ENCODE measurements around the gene RHBDL3. TPM values are rescaled to one million over a fixed set of nuclear protein-coding genes. Genes with fewer than 3 reads are reported as not detected.
A peak's percentile ranks its signal among the peaks of the same experiment; 100 is the strongest.
"Not testable (repeated sequence)": the region's sequence is repeated elsewhere in the genome, so short reads cannot be mapped to it uniquely, and the experiment has no call there.

The RHBDL3 gene
- total RNA-seq, 1 donor from 2014 or later: 124 TPM

DNA sequence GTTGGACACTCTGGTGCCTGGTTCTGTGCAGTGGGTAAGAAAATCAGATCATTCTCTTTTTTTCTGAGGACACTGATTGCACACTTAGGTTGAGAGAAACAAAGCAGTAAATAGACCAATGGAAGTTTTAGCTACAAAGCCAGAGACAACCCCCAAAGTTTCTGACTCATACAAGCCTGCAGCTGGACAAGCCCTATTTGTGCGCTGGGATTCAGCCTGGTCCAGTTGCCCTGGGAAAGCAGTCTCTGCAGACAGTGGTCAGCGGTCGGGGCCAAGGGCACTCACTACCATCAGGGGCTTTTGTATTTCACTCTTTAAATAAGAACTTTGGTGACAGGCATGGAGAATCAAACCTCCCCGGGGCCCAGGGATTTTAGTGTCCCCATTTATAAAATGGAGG is 6.0 kb upstream of the RHBDL3 start:
- Mint-ChIP-seq H3K36me3 (ENCODE audit: unreplicated experiment) (peaks cover 4% of the 10 kb centered on the region), H3K27ac (ENCODE audit: unreplicated experiment) (peak overlapping the region; percentile 100), H3K4me1 (ENCODE audit: low read depth, unreplicated experiment) (peaks cover 71% of the 10 kb centered on the region), H3K4me3 (ENCODE audit: unreplicated experiment) (peak overlapping the region; percentile 81), H3K9me3 (ENCODE audit: unreplicated experiment) (peaks cover 33% of the 10 kb centered on the region), H3K27me3 (ENCODE audit: unreplicated experiment) (peaks cover 17% of the 10 kb centered on the region)
- no peak for DNase-seq
- TF ChIP-seq, protein P1, sequence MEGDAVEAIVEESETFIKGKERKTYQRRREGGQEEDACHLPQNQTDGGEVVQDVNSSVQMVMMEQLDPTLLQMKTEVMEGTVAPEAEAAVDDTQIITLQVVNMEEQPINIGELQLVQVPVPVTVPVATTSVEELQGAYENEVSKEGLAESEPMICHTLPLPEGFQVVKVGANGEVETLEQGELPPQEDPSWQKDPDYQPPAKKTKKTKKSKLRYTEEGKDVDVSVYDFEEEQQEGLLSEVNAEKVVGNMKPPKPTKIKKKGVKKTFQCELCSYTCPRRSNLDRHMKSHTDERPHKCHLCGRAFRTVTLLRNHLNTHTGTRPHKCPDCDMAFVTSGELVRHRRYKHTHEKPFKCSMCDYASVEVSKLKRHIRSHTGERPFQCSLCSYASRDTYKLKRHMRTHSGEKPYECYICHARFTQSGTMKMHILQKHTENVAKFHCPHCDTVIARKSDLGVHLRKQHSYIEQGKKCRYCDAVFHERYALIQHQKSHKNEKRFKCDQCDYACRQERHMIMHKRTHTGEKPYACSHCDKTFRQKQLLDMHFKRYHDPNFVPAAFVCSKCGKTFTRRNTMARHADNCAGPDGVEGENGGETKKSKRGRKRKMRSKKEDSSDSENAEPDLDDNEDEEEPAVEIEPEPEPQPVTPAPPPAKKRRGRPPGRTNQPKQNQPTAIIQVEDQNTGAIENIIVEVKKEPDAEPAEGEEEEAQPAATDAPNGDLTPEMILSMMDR (IDR thresholded peaks at IDR 0.05; ENCODE audit: partially characterized antibody, unreplicated experiment): no peak

DNA sequence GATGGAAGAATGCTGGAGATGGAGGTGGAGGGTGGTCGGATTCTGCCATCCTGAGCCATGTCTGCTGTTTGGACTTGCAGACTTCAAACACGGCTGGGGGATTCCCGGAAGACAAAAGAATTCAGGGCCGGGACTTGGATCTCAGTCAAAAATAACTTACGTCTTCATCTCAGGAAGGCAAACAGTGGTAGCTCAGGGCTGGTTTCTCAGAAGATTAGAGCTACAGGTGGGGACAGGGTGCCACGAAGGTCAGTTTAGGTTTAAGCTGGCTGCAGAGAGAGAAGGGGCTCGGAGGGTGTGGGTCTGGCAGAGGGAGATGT is 4.3 kb upstream of the RHBDL3 start:
- H3K27me3 Mint-ChIP-seq (ENCODE audit: unreplicated experiment): peaks cover 19% of the 10 kb centered on the region
- DNase-seq: no peak
- peak overlapping the region; percentile 47 for H3K4me3 Mint-ChIP-seq (ENCODE audit: unreplicated experiment)
- peak overlapping the region; percentile 80 for H3K27ac Mint-ChIP-seq (ENCODE audit: unreplicated experiment)
- TF ChIP-seq, protein P1 (IDR thresholded peaks at IDR 0.05; ENCODE audit: partially characterized antibody, unreplicated experiment): no peak
- H3K4me1 Mint-ChIP-seq (ENCODE audit: low read depth, unreplicated experiment): peaks cover 68% of the 10 kb centered on the region
- H3K36me3 Mint-ChIP-seq (ENCODE audit: unreplicated experiment): peaks cover 4% of the 10 kb centered on the region
- peaks cover 37% of the 10 kb centered on the region for H3K9me3 Mint-ChIP-seq (ENCODE audit: unreplicated experiment)

DNA sequence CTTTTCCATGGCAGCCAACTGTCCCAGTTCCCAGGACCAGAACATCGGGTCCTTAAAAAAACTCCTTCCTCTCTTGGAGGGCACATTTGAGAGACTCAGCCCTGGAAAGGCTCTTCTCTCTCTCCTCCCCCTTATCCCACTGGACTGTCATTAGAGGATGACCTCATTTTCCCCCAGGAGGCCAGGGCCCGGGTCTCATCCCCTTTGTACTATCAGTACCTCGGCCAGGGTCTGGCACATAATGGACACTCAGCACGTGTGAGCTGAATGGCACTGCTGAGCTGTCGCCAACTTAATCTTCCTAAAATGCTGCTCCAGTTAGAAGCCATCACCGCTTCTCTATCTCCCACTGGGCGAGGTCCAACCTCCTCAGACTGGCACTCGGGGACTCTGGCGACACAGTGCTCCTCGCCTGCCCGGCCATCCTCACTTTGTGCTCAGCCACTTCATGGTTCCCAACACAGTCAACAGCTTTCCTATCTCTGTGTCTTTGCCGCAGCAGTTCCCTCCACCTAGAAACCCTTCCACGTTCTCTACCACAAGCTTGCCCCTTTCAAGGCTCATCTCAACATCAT is 3.6 kb upstream of the RHBDL3 start:
- peaks cover 37% of the 10 kb centered on the region for H3K9me3 Mint-ChIP-seq (ENCODE audit: unreplicated experiment)
- peaks cover 19% of the 10 kb centered on the region for H3K27me3 Mint-ChIP-seq (ENCODE audit: unreplicated experiment)
- H3K27ac Mint-ChIP-seq (ENCODE audit: unreplicated experiment): peak overlapping the region; percentile 80
- peaks cover 4% of the 10 kb centered on the region for H3K36me3 Mint-ChIP-seq (ENCODE audit: unreplicated experiment)
- TF ChIP-seq, protein P1 (IDR thresholded peaks at IDR 0.05; ENCODE audit: partially characterized antibody, unreplicated experiment): no peak
- peak; percentile 60 for DNase-seq
- H3K4me3 Mint-ChIP-seq (ENCODE audit: unreplicated experiment): peak overlapping the region; percentile 51
- H3K4me1 Mint-ChIP-seq (ENCODE audit: low read depth, unreplicated experiment): peaks cover 61% of the 10 kb centered on the region

DNA sequence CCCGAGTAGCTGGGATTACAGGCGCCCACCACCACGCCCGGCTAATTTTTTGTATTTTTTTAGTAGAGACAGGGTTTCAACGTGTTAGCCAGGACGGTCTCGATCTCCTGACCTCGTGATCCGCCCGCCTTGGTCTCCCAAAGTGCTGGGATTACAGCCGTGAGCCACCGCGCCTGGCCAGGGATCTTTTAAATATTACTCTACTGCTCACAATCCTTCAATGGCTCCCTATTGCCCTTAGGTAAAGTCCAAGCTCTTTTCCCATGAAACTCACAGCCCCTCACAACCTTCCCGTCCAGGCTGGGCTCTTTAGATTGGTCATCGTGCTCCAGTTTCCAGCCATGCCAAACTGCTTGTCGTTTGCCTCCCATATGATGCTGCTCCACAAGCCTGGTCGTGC is 2.1 kb upstream of the RHBDL3 start:
- Mint-ChIP-seq H3K4me3 (ENCODE audit: unreplicated experiment) (peak overlapping the region; percentile 89), H3K9me3 (ENCODE audit: unreplicated experiment) (peaks cover 38% of the 10 kb centered on the region), H3K27ac (ENCODE audit: unreplicated experiment) (peak overlapping the region; percentile 98), H3K27me3 (ENCODE audit: unreplicated experiment) (peaks cover 16% of the 10 kb centered on the region), H3K4me1 (ENCODE audit: low read depth, unreplicated experiment) (peaks cover 59% of the 10 kb centered on the region)
- H3K36me3 Mint-ChIP-seq (ENCODE audit: unreplicated experiment); DNase-seq: not testable (repeated sequence)

DNA sequence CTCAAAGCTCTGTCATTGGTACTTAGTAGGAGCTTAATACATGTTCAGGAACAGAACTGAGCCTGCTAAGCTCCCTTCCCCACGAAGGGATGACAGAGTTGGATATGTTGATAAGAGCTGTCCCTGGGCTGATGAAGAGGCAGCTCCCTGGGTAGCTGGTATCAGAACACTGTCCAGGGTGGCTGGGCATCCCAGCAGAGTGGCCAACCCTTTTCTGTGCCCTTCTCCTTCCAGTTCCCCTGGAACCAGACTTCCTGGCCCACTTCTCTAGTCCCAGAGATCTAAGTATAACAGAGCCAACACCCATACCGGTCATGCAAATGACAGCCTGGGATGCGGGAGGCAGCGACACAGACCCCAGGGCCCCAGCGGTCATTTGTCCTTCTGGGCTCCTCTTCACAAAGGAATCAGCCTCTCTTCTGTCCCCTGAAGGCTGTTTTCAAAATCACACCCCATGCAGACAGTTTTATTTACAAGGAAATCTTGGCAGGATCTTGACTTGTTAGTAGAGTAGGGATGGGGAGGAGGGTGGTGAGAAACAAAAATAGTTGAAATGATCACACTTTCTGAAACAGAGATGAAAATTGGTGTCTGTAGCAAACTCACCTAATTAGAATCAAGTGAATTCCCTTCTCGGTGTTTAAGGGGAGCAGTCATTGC is 1.4 kb upstream of the RHBDL3 start:
- Mint-ChIP-seq H3K27ac (ENCODE audit: unreplicated experiment) (peak overlapping the region; percentile 98), H3K27me3 (ENCODE audit: unreplicated experiment) (peaks cover 13% of the 10 kb centered on the region), H3K4me1 (ENCODE audit: low read depth, unreplicated experiment) (peaks cover 61% of the 10 kb centered on the region), H3K4me3 (ENCODE audit: unreplicated experiment) (peak overlapping the region; percentile 89), H3K9me3 (ENCODE audit: unreplicated experiment) (peaks cover 41% of the 10 kb centered on the region), H3K36me3 (ENCODE audit: unreplicated experiment) (peaks cover 9% of the 10 kb centered on the region)
- TF ChIP-seq, protein P1 (IDR thresholded peaks at IDR 0.05; ENCODE audit: partially characterized antibody, unreplicated experiment): peak; percentile 42
- DNase-seq: peak; percentile 54

Measured in glutamatergic neuron (in vitro differentiated cells).